HepG2 (cell line): ENCODE results near the gene AMZ1.
"Not testable (repeated sequence)": the region's sequence is repeated elsewhere in the genome, so short reads cannot be mapped to it uniquely, and the experiment has no call there.

Source experiments
- CBFB ChIP-seq: sonication (generic); formaldehyde crosslinking; IDR thresholded peaks from 2 replicates; pipeline ENCODE4 v1.4.0; 2020; ENCODE audit warnings: missing genetic modification reagents
- EP300 ChIP-seq, 3 experiments: sonication (generic) in 1 of 3; formaldehyde crosslinking in 1 of 3; IDR thresholded peaks; 2 replicates each; pipeline versions ENCODE4 v1.5.1 to v1.6.1; 2011 to 2020; ENCODE audit warnings: low read depth in 2 of 3, low read length in 2 of 3, borderline replicate concordance in 1 of 3, improper control_type of control experiment in 1 of 3, mild to moderate bottlenecking in 1 of 3, missing genetic modification reagents in 1 of 3, moderate library complexity in 1 of 3
- EZH2 ChIP-seq: conservative IDR thresholded peaks from 2 replicates; pipeline ENCODE4 v1.6.1; 2012; ENCODE audit warnings: mild to moderate bottlenecking, low read depth, low read length, moderate library complexity
- FOXM1 ChIP-seq: sonication (generic); formaldehyde crosslinking; IDR thresholded peaks from 2 replicates; pipeline ENCODE4 v1.5.0; 2020; ENCODE audit warnings: missing genetic modification reagents
- POLR2AphosphoS2 ChIP-seq: IDR thresholded peaks from 2 replicates; pipeline ENCODE4 v1.6.1; 2011; ENCODE audit warnings: low read depth, low read length, improper control_type of control experiment
- RXRA ChIP-seq: sonication (generic); formaldehyde crosslinking; IDR thresholded peaks from 2 replicates; pipeline ENCODE4 v1.5.1; 2020; ENCODE audit warnings: missing genetic modification reagents
- ZBTB3 ChIP-seq: sonication (generic); formaldehyde crosslinking; IDR thresholded peaks from 2 replicates; pipeline ENCODE4 v1.4.0; 2020; ENCODE audit warnings: low read depth, mild to moderate bottlenecking, moderate library complexity, missing genetic modification reagents, borderline replicate concordance
- ZFP37 ChIP-seq: sonication (generic); formaldehyde crosslinking; IDR thresholded peaks from 2 replicates; pipeline ENCODE4 v1.4.0; 2020; ENCODE audit warnings: missing genetic modification reagents, borderline replicate concordance
- ZIK1 ChIP-seq: sonication (generic); formaldehyde crosslinking; IDR thresholded peaks from 2 replicates; pipeline ENCODE4 v1.5.0; 2020; ENCODE audit warnings: mild to moderate bottlenecking, low read depth, missing genetic modification reagents, borderline replicate concordance
- ZNF224 ChIP-seq: sonication (generic); formaldehyde crosslinking; IDR thresholded peaks from 2 replicates; pipeline ENCODE4 v1.5.0; 2020; ENCODE audit warnings: mild to moderate bottlenecking, missing genetic modification reagents
- ZNF280B ChIP-seq: sonication (generic); formaldehyde crosslinking; IDR thresholded peaks from 2 replicates; pipeline ENCODE4 v1.5.0; 2020; ENCODE audit warnings: missing genetic modification reagents, mild to moderate bottlenecking, borderline replicate concordance
- ZNF792 ChIP-seq: IDR thresholded peaks from 2 replicates; pipeline ENCODE4 v1.6.1; 2016
- TF ChIP-seq, protein P1 (sequence below): sonication (generic); formaldehyde crosslinking; IDR thresholded peaks from 2 replicates; pipeline ENCODE4 v1.5.0; 2020; ENCODE audit warnings: mild to moderate bottlenecking, missing genetic modification reagents, moderate library complexity
- TF ChIP-seq, protein P2 (sequence below): sonication (generic); formaldehyde crosslinking; IDR thresholded peaks from 2 replicates; pipeline ENCODE4 v1.4.0; 2020; ENCODE audit warnings: missing genetic modification reagents, mild to moderate bottlenecking, borderline replicate concordance

DNA sequence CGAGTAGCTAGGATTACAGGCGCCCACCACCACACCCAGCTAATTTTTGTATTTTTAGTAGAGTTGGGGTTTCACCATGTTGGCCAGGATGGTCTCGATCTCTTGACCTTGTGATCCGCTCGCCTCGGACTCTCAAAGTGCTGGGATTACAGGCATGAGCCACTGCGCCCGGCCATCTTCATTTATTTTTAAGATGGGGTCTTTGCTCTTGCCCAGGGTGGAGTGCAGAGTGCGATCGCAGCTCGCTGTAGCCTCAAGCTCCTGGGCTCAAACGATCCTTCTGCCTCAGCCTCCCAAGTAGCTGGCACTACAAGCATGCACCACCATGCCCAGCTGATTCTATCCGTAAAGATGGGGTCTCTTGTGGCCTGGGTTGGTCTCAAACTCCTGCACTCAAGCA lies 39.2 kb downstream of the AMZ1 start:
- TF ChIP-seq ZFP37; CBFB (CRISPR knock-in tag); ZIK1 (CRISPR knock-in tag); ZBTB3 (CRISPR knock-in tag); EZH2; FOXM1 (CRISPR knock-in tag); ZNF224 (CRISPR knock-in tag); EP300 (IDR thresholded peaks at IDR 0.05; ENCODE audit: low read depth in 2 of 2, low read length in 2 of 2); EP300 (CRISPR knock-in tag; IDR thresholded peaks at IDR 0.05; ENCODE audit: borderline replicate concordance); ZNF792 (CRISPR knock-in tag); RXRA (CRISPR knock-in tag); ZNF280B (CRISPR knock-in tag); POLR2AphosphoS2: not testable (repeated sequence)
- TF ChIP-seq, protein P1, sequence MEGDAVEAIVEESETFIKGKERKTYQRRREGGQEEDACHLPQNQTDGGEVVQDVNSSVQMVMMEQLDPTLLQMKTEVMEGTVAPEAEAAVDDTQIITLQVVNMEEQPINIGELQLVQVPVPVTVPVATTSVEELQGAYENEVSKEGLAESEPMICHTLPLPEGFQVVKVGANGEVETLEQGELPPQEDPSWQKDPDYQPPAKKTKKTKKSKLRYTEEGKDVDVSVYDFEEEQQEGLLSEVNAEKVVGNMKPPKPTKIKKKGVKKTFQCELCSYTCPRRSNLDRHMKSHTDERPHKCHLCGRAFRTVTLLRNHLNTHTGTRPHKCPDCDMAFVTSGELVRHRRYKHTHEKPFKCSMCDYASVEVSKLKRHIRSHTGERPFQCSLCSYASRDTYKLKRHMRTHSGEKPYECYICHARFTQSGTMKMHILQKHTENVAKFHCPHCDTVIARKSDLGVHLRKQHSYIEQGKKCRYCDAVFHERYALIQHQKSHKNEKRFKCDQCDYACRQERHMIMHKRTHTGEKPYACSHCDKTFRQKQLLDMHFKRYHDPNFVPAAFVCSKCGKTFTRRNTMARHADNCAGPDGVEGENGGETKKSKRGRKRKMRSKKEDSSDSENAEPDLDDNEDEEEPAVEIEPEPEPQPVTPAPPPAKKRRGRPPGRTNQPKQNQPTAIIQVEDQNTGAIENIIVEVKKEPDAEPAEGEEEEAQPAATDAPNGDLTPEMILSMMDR (CRISPR knock-in tag): not testable (repeated sequence)
- TF ChIP-seq, protein P2, sequence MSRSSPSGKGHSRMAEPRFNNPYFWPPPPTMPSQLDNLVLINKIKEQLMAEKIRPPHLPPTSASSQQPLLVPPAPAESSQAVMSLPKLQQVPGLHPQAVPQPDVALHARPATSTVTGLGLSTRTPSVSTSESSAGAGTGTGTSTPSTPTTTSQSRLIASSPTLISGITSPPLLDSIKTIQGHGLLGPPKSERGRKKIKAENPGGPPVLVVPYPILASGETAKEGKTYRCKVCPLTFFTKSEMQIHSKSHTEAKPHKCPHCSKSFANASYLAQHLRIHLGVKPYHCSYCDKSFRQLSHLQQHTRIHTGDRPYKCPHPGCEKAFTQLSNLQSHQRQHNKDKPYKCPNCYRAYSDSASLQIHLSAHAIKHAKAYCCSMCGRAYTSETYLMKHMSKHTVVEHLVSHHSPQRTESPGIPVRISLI: not testable (repeated sequence)
